ENCODE measurements around the gene NOVA2.

Gene NOVA2

GRCh38 chr19:45999653-46000121, 26.0 kb upstream of the NOVA2 start:
- no peak for DNase-seq

DNA sequence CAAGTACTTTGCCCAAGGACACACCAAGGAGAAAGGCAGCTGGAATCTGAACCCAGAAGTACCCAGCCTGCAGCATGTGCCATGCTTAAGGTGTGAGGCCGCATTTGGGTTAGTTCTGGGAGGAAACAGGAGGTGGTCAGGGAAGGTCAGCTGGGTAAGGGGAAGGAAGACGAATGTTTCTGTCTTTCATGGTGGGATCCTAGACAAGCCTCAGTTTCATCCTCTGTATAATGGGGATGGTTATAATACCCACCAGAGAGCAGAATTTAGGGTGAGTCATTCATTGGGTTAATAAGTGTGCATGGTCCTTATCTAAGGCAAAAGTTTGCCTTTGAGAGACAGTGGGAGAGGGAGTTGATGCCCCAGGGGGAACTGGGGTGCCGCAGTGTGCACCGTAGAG, 25.2 kb upstream of the NOVA2 start:
- no peak for DNase-seq

GRCh38 chr19:45996933-45997332, 23.3 kb upstream of the NOVA2 start:
- no peak for DNase-seq

DNA sequence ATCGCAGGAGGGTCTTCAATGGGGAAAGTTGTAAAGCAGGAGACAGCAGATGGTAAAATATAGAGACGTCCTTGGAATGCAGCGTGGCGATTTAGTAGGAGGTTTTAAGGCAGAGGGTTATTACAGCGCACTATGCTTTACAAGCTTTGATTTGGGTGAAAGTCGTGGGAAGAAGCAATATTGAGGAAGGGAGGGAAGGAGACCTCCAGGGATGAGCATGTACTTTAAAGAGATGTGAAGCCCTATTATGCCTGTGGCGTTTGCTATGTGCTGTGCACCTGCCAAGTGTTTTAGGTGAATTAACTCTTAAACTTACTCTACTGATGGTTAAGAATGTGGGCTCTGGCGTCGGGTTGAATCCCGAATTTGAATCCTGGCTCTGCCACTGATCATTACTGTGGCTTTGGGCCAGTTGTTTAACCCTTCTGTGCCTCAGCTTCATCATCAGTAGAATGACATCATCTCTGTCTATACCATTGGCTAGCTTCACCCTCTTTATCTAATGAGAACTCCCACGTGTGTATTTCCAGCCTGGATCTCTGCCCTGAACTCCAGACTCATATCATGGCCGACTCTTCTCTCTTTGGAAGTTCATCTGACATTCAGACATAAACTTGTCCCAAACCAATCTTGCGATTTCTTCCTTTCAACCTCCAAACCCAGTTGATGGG, 22.2 kb upstream of the NOVA2 start:
- DNase-seq: no peak

DNA sequence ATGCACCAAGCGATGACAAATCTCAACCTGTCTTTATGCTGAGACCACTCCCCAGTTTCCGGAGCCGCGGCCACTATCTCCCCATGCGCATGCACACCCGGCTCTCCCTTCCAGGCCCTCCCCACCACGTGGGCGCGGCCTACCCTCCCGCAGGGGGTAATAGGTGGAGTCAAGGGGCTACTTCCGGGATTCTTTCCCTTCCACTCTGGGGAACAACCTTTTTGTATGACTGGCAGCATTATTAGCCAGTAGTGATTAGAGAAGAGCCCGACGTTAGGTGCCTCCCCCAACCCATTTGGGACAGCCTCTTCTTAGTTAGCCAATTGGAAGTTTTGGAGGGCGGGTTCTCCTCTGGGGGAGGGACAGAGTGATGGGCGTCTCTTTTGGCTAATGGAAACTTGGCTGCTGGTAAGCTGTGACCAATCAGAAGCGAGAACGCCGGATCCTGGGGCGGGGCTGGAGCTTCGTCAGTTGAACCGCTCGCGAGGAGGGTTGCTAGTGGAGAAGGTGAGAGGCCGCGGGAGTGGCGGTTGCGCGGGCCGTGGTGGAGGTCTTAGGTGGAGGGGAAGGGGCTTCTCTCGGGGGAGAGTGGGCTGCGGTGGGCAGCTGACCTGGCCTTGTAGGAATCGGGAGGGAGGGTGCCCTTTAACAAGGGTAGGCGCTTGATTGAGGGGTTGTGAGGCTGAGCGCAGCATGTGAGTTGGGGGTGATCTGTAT, 21.5 kb upstream of the NOVA2 start, which contains the start of gene CCDC61:
CCDC61 (plus strand) TSS at position 470 of the 717 bp plus-strand sequence. CDS start 7,552 bp downstream, outside the sequence.
- DNase-seq: peak; percentile 98

- no peak for DNase-seq
Measured at GRCh38 chr19:45994456-45994997, 20.9 kb upstream of the NOVA2 start.

DNA sequence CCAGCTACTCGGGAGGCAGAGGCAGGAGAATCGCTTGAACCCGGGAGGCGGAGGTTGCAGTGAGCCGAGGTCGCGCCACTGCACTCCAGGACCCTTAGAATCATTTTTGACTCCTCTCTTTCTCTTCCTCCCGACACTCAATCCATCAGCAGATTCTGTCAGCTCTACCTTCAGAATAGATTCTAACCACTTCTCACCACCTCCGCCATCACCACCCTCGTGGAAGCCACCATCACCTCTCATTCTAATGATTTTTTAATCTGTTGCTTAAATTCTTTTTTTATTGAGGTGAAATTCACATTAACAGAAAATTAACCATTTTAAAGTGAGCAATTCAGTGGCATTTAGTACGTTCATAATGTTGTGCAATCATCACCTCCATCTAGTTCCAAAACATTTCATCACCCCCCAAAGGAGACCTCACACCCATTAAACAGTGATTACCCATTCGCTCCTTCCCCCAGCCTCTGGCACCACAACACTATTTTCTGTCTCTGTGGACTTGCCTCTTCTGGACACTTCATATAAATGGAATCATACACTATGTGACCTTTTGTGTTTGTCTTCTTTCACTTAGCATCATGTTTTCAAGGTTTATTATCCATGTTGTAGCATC, 16.6 kb upstream of the NOVA2 start:
- DNase-seq: no peak

DNA sequence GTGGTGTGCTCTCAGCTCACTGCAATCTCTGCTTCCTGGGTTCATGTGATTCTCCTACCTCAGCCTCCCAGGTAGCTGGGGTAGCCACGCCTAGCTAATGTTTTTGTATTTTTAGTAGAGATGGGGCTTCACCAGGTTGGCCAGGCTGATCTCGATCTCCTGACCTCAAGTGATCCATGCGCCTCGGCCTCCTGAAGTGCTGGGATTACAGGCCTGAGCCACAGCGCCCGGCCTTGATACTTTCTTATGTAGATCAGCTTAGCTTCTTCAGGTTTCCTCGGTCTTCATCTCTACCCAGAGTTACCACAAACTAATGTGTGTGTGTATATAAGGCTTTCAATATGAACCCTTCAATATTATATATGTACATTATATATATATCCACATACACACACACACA, 11.7 kb upstream of the NOVA2 start:
- DNase-seq: no peak

DNA sequence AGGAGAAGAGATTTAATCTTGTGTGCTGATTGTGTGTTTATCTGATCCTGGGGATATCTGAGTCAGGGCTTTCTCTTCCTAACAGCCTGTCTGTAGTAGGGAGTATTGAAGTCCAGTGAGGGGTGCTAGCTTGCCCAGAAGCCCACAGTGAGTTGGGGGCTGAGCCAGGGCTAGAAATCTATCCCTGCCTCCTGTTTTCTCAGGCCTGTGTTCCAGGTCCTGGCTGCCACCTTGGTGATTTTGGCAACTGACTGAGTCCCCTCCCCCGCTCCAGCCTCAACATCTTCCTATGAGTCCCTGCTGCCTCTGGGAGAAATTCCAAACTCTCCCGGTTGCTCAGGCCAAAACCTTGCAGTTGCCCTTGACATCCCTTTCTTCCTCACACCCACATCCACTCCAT, 7.7 kb upstream of the NOVA2 start:
- no peak for DNase-seq

- DNase-seq: no peak
Measured at GRCh38 chr19:45978156-45978555, 4.5 kb upstream of the NOVA2 start.

- DNase-seq: no peak
Measured at GRCh38 chr19:45976178-45976577, 2.5 kb upstream of the NOVA2 start.

DNA sequence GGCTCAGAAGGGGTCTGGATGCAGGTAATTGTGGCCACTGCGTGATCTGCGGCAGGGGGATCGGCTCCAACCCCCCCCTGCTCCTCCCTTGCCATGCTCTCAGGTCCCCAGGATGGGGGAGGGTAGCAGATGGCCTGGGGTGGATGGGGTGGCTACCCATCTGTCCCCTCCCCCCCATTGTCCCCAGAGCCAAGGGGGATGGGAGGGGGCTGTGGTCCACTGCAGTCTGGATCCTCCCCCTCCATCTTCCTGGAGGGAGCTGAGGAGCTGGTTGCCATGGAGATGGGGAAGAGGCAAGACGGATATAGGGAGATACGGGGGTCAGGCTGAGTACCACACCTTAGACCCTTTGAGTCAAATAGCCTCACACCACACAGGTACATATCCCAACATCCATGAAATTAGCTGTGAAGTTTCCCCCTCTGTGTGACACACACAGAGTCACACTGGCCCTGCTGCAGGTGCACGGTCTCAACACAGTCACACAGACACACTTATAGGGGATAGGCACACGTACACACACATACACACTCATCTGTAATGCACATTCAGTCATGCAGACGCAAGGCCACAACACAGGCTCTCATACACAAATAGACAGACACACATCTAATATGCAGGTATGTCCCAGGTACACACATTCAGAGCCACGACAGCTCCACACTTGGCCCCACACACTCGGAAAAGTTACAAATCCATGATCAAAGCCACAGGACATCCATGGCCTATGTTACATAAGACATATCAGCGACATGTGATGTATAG, 1.8 kb upstream of the NOVA2 start:
- DNase-seq: no peak

- peak; percentile 62 for DNase-seq
Measured at GRCh38 chr19:45972947-45973540, 621 bp downstream of the NOVA2 start.

GRCh38 chr19:45972081-45972946, 1.4 kb downstream of the NOVA2 start:
- DNase-seq: peak; percentile 65

- DNase-seq: no peak
Measured at GRCh38 chr19:45971260-45971902, 2.3 kb downstream of the NOVA2 start.

- no peak for DNase-seq
Measured at GRCh38 chr19:45969676-45970075, 4.0 kb downstream of the NOVA2 start.

DNA sequence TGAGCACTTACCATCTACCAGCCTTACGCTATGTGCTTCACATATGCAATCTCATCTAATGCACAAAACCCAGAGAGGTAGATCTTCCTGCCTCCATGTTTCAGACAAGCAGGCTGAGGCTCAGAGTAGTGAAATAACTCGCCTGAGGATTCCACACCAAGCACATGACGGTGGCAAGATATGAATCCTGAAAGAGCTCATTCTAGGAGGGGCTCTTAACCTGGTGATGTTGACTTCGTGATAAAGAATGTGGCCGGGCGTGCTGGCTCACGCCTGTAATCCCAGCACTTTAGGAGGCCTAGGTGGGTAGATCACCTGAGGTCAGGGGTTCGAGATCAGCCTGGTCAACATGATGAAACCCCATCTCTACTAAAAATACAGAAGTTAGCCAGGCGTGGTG, 5.0 kb downstream of the NOVA2 start:
- DNase-seq: no peak

- no peak for DNase-seq
Measured at GRCh38 chr19:45967246-45967645, 6.4 kb downstream of the NOVA2 start.

DNA sequence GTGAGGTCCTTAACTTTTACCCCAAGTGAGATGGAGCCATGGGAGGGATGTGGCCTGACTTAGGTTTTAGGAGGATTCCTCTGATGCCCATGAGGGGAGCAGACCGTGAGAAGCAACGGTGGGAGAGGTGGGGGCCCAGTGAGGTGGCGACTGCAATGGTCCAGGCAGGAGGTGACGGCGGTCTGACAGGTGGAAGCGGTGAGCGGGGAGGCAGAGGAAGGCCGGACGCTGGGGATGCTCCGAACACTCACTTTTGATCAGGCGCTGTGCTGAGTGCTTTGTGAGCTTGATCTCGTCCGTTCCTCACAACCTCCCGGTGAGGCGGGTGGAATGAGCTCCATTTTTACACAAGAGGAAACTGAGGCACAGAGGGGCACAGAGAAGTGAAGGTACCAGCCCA, 11.6 kb downstream of the NOVA2 start:
- DNase-seq: no peak

DNA sequence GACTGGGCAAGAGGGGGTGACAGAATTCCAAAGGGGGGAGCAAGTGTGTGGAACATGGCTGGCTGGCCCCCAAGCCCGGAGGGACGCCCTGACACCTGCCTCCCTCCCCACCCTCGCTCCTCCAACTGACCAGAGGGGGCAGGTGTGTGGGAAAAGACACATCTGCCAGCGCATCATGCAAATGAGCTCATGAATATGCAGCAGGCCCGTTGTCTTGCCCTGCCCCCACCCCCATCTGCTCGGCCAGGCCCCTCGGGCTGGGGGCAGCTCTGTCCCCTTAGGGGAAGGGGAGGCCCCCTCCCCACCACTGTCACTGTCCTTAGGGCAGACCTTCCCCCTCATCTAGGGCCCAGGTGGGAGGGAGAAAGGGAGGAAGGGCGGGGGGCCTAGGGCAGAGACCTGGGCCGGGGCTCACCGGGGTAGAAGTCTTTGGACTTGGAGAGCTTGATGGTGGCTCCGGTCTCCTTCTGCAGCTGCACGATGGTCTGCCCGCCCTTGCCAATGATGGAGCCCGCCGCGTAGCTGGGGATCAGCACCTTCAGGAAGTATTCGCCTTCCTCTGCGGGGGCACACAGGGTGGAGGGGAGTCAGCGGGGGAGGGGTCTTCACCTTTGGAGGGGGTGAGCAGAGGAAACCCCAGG, 12.9 kb downstream of the NOVA2 start:
- DNase-seq: no peak

Data from activated effector memory CD4-positive, alpha-beta T cell treated with anti-CD3 and anti-CD28 coated beads, Interleukin-2, amount 50 U/mL, for 16 hours (primary cell).